ENCODE data around the gene NOTCH1.

The NOTCH1 gene

DNA sequence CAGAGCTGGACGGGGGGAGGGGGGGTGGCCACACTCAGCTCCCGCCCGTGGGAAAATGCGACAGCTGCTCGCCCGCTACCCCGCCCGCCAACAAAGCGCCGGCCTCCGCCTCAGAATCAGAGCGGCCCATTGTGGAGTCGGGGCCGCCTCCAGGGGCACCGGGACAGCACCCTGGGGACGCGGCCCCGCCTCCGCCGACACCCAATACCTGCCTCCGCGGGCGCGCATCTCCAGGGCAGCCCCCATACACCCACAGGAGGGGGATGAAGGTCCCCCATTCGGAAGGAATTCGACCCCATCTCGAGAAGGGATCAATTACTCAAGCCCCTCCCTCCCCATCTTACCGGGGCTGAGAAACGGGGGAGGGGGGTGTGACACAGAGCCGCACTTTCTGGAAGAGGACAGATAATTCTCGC, 1.3 kb downstream of the NOTCH1 start:
- peak; percentile 8 for DNase-seq

DNA sequence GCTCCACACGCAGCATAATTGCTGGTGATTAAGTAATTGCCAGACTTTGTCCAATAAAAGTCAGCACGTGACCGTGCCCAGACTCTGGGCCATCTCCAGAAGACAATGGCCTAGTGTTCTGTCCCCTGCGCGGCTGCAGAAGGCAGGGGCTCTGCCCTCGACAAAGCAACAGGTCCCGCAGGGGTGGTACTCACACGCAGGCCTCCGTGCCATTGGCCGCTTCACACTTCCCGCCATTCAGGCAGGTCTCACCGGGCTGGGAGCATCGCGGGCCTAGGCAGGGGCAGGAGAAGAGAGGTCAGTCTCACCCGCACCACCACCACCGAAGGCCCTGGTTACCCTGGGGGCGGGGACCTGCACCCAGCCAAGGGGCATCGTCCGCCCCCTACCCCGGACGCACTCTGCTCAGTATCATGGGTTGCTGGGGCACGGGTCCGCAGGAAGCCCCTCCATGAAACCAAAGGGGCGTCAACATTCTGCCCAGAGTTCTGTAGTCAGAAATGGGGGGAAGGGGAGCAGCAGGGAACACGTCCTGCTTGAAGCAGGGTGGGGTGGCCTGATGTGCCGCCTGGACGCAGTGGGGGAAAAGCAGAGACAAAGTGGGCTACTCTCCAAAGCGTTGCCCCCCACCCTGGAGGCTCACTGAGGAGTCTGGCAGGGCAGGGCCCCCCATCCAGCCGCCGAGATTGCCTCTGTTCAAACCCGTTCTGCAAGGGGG, 1.9 kb downstream of the NOTCH1 start:
- no peak for DNase-seq

DNA sequence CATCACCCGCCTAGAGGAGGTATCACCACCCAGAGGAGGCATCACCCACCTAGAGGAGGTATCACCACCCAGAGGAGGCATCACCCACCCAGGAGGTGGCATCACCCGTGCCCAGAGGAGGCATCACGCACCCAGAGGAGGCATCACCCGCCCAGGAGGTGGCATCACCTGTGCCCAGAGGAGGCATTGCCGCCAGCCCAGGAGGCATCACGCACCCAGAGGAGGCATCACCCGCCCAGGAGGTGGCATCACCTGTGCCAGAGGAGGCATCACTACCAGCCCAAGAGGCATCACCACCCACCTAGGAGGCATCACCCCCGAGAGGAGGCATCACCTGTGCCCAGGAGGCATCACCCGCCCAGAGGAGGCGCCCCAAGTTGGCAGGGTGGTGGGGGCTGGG, 2.6 kb downstream of the NOTCH1 start:
- DNase-seq: no peak

DNA sequence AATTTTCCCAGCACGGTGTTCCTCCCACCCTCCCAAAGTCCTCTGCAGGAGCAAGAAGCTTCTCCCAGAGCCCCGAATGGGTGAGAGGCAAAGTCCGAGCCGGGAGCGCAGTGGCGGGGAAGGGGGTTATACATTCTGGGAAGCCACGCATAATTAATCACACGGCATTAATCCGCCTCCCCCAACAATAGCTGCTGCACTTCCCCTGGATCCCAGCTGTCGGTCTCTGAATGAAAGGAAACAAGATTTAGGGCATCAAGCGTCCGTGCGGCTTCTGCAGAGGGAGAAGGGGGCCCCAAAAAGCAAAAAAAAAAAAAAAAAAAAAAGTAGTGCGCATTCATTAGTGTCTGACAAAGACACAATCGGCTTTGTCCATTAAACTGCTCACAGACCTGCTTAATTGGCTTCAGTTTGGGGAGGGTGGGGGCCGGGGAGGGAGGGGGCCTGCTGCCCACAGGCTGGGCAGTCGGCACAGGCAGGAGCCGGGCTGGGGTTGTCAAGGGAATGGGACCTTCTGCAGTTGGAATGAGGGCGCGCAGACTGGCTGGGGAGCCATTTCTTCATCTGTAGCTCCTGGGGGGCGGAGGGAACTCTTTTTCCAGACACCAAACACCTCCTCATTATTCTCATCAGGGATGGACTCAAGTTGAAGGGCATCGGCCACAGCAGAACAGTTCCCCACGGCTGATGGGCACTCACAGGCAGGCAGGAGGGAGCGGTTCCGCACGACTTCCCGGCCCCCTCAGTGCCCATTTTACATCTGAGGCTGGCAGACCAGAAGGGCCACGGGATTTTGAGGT, 3.4 kb downstream of the NOTCH1 start:
- DNase-seq: no peak

DNA sequence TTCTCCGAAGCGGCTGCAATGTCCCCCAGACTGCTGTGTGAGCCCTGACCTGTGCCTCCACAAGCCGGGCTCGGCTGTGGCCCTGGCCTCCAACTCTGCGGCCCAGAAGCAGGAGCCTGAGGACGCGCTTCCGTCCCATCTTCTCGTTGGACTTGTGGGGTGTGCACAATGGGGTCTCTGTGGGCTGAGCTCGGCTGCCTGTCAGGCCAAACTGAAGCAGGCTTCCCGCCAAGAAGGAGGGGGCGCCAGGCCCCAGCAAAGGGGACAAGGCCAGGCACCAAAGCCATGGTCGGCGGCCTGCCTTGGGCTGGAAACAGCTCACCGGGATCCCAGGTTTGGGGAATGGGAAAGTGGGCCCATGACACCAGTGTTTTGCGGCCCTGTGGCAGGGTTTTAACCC, 4.1 kb downstream of the NOTCH1 start:
- DNase-seq: no peak

DNA sequence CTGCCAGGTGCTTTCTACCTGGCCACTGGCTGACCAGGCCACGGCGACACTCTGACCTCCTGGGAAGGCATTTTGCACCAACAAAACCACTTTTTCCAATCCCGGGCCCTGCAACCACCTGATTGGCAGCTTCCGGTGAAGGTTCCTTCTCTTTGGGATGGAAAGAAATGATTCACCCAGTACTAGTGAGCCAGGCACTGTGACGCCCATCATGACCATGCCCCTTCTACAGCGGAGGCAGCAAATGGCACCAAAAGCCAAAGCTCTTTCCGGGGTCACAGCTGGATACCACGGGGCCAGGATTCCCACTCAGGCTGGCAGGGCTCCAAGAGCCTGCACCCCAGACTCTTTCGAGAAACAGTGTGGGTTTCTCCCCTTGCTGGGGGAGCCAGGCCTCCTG, 4.7 kb downstream of the NOTCH1 start:
- DNase-seq: no peak

DNA sequence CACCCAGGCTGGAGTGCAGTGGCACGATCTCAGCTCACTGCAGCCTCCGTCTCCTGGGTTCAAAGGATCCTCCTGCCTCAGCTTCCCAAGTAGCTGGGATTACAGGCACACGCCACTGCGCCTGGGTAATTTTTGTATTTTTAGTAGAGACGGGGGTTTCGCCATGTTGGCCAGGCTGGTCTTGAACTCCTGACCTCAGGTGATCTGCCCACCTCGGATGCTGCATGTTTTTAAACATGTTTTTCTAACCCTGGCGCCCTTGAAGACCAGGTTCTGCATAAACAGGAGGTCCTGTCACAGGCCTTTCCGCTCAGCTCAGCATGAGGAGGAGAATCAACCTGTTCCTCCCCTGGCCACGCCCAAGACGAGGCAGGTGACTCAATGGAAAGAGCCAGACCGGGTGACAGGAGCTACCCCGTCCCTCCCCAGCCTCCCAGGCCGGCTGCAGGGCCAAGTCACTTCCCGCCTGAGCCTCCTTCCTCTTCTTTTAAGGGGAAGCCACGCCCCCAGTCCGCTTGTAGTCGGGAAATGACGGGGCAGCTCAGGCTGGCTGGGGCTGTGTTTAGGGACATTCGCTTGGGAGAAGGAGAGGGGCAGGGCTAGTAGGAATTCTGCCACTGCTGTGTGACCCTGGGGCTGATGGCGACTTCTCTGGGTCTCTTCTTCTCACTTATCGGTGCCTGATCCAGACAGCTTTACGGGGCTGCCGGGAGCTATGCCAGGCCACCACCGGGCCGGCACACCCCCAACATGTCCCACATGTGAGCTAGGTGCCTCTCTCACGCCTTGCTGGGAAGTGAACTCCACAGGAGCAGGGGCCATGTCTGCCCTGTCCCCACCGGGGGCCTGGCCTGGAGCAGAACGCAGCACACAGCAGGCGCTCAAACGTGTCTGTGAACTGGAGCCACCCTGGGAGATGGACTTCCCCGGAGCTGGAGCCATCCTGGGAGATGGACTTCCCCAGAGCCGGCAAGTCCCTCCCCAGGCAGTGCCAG, 6.1 kb downstream of the NOTCH1 start:
- DNase-seq: no peak

DNA sequence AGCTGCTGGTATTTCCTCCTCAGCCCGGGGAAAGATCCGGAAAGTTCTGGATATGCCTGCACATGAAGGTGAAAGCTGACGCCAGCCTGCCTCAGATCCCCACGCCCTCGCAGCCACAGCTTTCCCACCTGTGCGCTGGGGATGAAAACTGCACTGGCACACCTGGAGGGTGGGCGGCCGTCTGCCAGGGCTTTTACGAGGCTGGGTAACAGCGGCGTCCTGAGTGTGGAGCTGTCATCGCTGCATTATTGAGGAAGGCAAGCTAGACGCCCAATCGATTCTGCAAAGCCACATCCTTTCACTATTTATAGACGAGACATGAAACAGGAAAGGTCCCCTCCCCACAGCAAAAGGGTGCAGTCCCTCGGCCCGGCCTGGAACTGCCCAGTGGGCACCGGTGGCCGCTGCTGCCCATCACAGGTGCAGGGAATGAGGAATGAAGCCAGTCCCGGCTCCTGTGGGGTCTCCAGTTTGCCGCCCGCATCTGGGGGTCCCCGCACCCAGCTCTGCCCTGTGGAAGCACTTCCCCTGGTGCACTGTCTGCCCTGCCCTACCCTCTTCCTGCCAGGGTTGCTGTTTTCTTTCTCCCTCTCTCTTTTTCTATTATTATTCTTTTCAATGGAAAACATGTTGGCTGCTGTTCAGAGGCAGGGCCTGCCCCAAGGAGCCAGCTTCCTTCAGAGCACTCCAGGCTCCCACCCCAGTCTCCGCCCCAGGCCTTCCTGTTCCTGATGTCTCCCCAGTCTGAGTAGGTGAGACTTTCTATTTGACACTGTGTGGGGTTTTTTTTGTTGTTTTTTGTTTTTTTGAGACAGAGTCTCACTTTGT, 7.0 kb downstream of the NOTCH1 start:
- DNase-seq: no peak

DNA sequence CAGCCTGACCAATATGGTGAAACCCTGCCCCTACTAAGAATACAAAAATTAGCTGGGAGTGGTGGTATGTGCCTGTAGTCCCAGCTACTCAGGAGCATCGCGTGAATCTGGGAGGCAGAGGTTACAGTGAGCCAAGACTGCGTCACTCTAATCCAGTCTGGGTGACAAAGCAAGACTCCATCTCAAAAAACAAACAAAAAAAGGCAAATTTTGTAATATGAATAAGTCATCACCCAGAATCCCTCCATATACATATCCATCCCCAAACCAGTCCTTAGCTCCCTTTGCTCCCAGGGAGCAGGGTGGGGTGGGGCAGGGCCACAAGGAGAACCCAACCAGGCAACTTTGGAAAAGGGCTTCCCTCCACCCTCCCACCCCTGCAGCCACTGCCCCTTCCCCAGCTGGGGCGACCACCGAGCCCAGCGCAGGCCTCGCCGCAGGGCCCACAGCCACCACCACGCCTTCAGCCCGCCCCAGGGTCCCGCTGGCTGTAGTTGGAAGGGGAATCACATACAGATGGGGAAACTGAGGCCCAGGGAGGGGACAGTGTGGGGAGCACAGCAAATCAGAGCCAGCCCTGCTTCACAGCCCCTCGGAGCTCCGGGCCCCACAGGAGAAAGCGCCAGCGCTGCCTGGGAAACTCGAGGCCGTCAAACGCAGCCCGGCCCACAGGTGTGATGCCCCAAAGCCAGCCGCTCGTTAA, 7.8 kb downstream of the NOTCH1 start:
- DNase-seq: no peak

DNA sequence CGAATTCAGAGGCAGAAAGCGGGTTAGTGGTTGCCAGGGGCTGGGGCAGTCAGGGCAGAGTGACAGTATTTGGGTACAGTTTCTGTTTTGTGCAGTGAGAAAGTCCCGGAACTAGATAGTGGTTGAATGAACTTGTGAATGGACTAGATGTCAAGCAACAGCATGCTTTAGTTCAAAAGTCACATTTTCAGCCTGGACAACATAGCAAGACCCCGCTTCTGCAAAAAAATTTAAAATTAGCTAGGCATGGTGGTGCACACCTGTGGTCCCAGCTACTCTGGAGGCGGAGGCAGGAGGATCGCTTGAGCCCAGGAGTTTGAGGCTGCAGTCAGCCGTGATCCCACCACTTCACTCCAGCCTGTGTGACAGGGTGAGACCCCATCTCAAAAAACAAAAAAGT, 8.4 kb downstream of the NOTCH1 start:
- no peak for DNase-seq

DNA sequence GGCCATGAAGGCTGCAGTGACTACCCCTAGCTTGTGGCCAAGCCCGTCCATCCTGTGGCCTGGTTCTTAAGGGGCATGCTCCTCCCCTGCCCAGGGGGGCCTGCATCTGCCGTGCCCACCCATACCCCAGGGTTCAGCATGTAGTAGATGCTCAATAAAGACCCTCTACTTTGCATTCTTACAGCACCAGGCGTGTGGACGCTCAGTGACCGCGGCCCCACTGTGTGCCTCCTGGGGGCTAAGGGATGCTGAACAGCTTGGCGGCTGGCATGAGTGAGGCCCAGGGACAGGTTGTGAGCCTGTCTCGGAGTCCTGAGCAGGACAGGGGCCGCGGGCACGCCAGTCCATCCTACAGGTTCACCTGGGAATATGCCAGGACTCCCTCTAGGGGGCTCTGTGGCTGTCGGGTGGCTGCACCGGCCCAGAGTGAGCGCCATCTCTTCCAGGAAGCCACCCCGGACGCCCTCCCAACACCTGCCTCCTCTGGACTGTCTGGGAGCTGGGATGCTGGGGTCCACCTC, 9.1 kb downstream of the NOTCH1 start:
- DNase-seq: no peak

DNA sequence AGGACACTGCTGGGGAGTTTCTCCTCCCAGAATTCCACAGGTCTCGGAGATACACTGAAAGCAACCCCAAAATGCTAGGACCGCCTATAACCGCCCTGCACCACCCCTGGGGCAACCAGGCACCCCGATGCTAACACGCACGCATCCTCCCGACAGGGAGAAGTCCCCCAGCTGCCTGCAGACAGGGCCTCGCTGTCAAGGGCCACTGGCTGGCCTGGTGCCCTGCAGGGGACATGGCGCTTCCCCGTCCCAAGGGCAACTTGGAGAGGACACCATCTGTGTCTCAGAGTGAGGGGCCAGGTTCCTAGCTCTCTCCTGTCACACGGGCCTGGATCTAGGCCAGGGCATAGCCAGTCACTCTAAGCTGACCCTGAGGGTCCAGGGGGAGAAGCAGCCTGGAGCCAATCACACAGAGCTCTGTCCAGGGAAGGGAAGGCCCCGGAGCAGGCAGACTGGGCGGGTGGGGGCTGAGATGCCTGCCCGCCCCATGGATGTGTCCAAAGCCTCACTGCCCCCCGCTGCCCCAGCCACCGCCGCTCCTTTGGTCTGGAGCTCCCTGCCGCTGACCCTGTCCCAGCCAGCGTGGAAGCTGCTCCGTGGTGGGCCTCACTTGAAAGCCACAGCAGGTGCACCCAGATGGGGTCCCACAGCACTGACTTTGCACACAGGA, 9.7 kb downstream of the NOTCH1 start:
- DNase-seq: no peak

DNA sequence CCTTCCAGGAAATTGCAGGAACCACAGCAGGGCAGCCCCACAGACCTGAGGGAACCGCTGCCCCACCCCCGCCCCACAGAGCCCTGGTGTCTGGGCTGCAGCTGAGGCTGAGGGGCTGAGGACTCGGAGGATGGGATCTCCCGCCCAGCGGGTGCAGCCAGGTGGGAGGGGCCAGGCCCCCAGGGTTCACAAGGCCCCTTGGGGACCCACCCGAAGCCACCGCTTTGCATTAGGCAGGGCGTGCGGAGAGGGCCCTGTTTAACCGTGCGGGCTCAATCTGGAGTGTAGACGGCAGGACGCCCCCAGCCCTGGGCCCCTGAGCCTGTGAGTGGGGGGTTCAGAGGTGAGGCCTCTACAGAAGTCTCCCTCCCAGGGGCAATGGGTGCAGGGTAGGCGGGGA, 10.8 kb downstream of the NOTCH1 start:
- no peak for DNase-seq

DNA sequence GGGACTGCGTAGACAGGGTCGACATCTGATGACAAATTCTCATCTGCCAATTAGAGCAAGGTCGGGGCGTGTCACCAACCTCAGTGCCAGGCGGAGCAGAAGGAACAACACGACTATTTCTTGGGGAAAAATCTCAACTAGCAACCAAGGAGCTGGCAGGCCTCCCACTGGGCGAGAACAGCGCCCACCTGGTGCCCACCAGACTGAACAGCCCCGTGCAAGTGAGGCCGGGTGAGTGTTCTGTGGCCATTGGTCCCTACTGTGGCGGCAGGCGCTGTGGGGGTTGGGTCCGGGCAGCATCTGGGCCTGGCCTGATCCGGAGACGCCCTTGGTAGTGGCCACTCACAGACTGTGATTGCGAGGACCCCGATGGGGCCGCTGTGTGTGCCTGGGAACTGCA, 11.5 kb downstream of the NOTCH1 start:
- DNase-seq: no peak

DNA sequence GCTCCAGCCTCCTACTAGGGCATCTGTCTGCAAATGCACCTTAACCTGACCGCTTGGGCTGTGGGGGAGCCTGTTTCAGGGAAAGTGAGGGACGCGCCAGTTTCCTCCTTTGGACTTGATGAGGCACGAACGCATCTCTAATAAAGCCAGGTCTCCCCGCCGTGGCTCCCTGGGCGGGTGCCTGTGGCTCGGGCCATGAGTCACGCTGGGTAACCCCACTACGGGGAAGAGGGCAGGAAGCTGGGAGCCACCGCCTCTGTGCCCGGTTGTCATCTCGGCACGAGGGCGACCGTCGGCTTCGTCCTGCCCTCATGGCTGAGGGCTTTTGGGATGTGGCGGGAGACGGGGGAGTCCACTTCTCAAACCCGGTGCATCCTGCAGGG, 12.1 kb downstream of the NOTCH1 start:
- no peak for DNase-seq

DNA sequence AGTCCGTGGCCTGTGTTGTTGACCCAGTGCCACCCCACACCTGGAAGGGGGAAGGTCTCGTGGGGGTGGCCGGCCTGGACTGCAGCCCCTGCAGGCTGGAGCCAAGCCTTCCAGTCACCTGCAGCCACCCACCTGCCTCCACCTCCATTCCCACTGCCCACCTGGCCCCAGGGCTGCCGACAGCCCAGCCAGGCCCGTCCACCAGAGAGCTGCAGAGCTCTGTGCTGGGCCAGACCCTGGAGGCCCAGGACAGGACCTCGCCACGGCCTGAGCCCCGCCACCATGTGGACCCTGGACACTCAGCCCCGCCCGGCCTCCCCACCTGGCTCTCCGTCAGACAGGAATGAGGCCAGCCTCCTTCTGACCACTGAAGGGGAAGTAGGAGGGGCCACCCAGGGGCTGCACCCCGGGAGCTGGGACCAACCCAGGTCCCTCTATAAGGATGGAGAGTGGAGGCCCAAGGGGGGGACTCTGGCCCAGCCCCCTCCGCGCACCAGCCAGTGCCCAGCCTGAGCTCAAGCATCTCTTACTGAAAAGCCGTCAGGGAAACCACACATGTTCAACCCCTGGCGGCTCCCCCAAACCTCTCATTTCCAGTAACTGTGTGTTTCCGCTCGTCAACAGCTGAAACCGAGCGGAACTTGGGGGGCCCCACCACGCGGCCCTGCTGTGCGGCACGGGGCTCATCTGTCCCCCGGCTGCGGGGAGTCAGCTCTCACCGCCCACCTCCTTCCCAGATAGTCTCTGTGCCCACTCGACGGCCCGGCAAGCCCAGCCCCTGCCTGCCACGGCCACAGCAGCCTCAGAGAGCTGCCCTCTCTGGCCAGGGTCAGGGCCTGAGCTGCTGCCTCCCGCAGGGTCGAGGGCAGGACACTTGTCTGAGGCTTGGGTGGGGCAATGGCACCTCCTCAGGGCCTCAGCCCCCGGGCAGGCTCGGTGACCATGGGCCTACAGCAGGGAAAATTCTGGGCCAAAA, 12.8 kb downstream of the NOTCH1 start:
- DNase-seq: no peak

DNA sequence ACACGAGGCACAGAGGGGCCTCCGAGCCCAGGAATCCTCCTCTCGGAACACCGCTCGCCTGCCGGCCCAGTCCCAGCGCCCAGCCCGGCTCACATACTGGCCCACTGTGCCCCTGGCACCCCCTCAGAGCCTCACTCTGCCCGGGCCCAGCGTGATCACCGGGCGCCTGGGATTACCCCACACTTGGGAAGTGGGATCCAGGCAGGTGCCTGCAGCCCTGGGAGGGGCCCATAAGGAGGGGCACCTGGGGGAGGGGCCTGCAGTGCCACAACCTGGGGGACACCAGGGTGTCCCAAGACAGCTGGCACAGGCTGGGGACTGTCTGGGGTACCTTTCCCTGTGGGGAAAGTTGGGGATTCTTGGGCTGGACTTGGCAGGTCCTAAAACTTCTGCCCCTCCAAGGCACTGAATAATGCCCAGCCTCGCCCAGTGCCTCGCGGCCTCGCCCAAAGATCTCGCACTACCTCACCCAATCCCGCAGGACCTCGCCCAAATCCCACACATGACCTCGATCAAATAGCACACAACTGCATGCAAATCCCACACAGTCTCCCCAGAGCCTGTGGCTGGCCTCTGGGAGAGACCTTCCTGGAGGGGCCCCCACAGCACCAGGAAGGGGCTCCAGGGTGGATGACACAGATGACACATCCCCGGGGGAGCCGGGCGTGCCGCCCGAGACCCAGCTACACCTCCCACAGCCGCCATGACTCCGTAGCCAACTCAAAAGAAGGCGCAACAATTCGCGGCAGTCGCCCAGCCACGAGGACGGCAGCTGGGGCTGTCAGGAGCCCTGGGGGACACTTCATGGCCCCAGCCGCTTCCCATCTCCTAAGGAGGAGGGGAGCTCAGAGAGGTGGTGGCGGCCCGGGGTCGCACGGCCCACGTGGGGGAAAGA, 13.7 kb downstream of the NOTCH1 start:
- no peak for DNase-seq

DNA sequence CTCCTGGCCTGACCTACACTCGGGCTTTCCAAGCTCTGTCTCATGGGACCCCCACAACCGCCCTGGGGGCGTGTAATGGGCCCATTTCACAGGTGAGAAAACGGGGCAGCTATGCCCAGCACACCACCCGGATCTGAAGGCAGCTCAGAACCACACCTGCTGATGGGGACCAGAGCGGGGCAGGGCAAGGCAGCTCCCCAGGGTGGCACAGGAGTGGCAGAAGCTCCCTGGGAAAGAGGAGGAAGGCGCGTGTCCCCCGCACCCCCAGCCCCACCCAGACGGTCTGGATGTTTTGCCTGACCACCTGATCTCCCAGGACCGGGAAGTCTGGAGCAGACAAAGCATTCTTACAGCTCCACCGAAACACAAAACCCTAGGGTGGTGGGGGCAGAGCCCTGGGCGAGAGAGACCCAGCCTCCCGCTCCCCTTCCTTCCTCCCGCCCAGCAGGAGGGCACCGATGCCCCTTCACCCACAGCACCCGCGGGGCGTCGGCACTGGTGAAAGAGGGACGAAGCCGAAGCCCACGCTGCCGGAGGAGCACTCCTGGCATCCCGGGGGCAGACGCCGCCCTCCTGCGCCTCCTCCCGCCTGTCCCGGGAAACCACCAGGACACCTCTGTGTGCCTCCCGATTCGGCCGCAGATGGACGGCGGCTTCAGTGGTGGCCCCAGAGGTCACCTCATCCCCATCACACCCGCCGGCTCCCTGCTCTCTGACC, 14.5 kb downstream of the NOTCH1 start:
- DNase-seq: no peak
